Measurements from ENCODE around the gene CAMK1.

GRCh38 chr3:9807981-9808344 is 38.2 kb upstream of the CAMK1 start:
- no peak for TF ChIP-seq CTCF (IDR thresholded peaks at IDR 0.05 in 2 of 3, conservative IDR thresholded peaks at IDR 0.05 in 1 of 3; ENCODE audit: borderline replicate concordance in 1 of 3, insufficient read depth in 1 of 3, low read depth in 2 of 3, low read length in 2 of 3)
- TF ChIP-seq POLR2A (IDR thresholded peaks at IDR 0.05; ENCODE audit: borderline replicate concordance, extremely low read depth, insufficient read depth, insufficient read length): no peak
- no peak for TF ChIP-seq RAD21 (IDR thresholded peaks at IDR 0.05; ENCODE audit: low read depth)
- TF ChIP-seq EZH2 (IDR thresholded peaks at IDR 0.05): no peak
- TF ChIP-seq ELF1 (IDR thresholded peaks at IDR 0.05; ENCODE audit: borderline replicate concordance, low read depth): no peak
- TF ChIP-seq POLR2AphosphoS5 (IDR thresholded peaks at IDR 0.05; ENCODE audit: low read depth, low read length): no peak
- TF ChIP-seq SRF (IDR thresholded peaks at IDR 0.05; ENCODE audit: low read depth): no peak
- TF ChIP-seq JUND (IDR thresholded peaks at IDR 0.05): no peak
- no peak for TF ChIP-seq ZFX (IDR thresholded peaks at IDR 0.05)
- no peak for TF ChIP-seq CEBPB (IDR thresholded peaks at IDR 0.05; ENCODE audit: low read depth)
- no peak for TF ChIP-seq REST (IDR thresholded peaks at IDR 0.05; ENCODE audit: low read depth)
- TF ChIP-seq ZBTB33 (IDR thresholded peaks at IDR 0.05; ENCODE audit: extremely low read depth, insufficient replicate concordance, low read length): no peak
